Keratinocyte (primary cell): ENCODE measurements around the gene CENPO.

Source experiments
- CTCF ChIP-seq, 3 experiments: IDR thresholded peaks in 1 of 3; conservative IDR thresholded peaks in 1 of 3; optimal IDR thresholded peaks in 1 of 3; 2 replicates in 2 of 3; 3 replicates in 1 of 3; pipeline versions ENCODE3 to v1.5.1; 2011; ENCODE audit warnings: low read length in 3 of 3, mild to moderate bottlenecking in 3 of 3, moderate library complexity in 2 of 3, control low read depth in 1 of 3, inconsistent platforms in 1 of 3; ENCODE audit not compliant: insufficient read depth in 2 of 3; ENCODE audit errors: extremely low read depth in 1 of 3
- EZH2 ChIP-seq: IDR thresholded peaks from one replicate; pipeline ENCODE4 v1.6.1; 2012; ENCODE audit warnings: inconsistent platforms, mild to moderate bottlenecking, low read length, moderate library complexity

GRCh38 chr2:24859968-24860600 is 66.9 kb downstream of the CENPO start:
- no peak for TF ChIP-seq CTCF (optimal IDR thresholded peaks at IDR 0.05 in 1 of 3, IDR thresholded peaks at IDR 0.05 in 1 of 3, conservative IDR thresholded peaks at IDR 0.05 in 1 of 3; ENCODE audit: extremely low read depth in 1 of 3, insufficient read depth in 2 of 3, low read length in 3 of 3)
- TF ChIP-seq EZH2: no peak
